ENCODE results near the gene UST.

Gene UST

GRCh38 chr6:148709577-148709976 lies 37.3 kb upstream of the UST start:
- no peak overlapping the region for H3K4me2 ChIP-seq
- no peak overlapping the region for H3K4me3 ChIP-seq
- H3K36me3 ChIP-seq = no peaks in the 10 kb centered on the region
- no peak overlapping the region for H3K9ac ChIP-seq
- no peak overlapping the region for H3K27ac ChIP-seq
- H3K27me3 ChIP-seq = no peaks in the 10 kb centered on the region
- no peak for TF ChIP-seq Cebpa-rat (IDR thresholded peaks at IDR 0.05)
- peaks cover 9% of the 10 kb centered on the region for H3K9me3 ChIP-seq
- H4K20me1 ChIP-seq = no peaks in the 10 kb centered on the region
- H3K4me1 ChIP-seq = peaks cover 6% of the 10 kb centered on the region; the same call in 1 of the 2 replicates

GRCh38 chr6:148711833-148712654 lies 34.8 kb upstream of the UST start:
- TF ChIP-seq Cebpa-rat (IDR thresholded peaks at IDR 0.05) = no peak

GRCh38 chr6:148713033-148713738 lies 33.6 kb upstream of the UST start:
- TF ChIP-seq Cebpa-rat (IDR thresholded peaks at IDR 0.05) = no peak
- no peaks in the 10 kb centered on the region for H3K27me3 ChIP-seq
- no peaks in the 10 kb centered on the region for H3K4me1 ChIP-seq
- H3K4me2 ChIP-seq = no peak overlapping the region
- H3K27ac ChIP-seq = no peak overlapping the region
- no peaks in the 10 kb centered on the region for H4K20me1 ChIP-seq
- peaks cover 9% of the 10 kb centered on the region for H3K9me3 ChIP-seq
- H3K9ac ChIP-seq = no peak overlapping the region
- no peak overlapping the region for H3K4me3 ChIP-seq
- no peaks in the 10 kb centered on the region for H3K36me3 ChIP-seq

More at GRCh38 chr6:148711833-148712654, 34.8 kb upstream of the UST start:
- Histone ChIP-seq H3K27ac (no peak overlapping the region), H4K20me1 (no peaks in the 10 kb centered on the region), H3K4me2 (no peak overlapping the region), H3K4me3 (no peak overlapping the region), H3K9ac (no peak overlapping the region), H3K9me3 (peaks cover 9% of the 10 kb centered on the region), H3K27me3 (no peaks in the 10 kb centered on the region), H3K36me3 (no peaks in the 10 kb centered on the region), H3K4me1 (no peaks in the 10 kb centered on the region)

GRCh38 chr6:148713921-148714320 lies 32.9 kb upstream of the UST start:
- no peaks in the 10 kb centered on the region for H4K20me1 ChIP-seq
- peaks cover 9% of the 10 kb centered on the region for H3K9me3 ChIP-seq
- no peak overlapping the region for H3K27ac ChIP-seq
- H3K27me3 ChIP-seq = no peaks in the 10 kb centered on the region
- H3K36me3 ChIP-seq = no peaks in the 10 kb centered on the region
- TF ChIP-seq Cebpa-rat (IDR thresholded peaks at IDR 0.05) = no peak
- no peaks in the 10 kb centered on the region for H3K4me1 ChIP-seq
- H3K9ac ChIP-seq = no peak overlapping the region
- H3K4me2 ChIP-seq = no peak overlapping the region
- no peak overlapping the region for H3K4me3 ChIP-seq

- Histone ChIP-seq H3K27ac (no peak overlapping the region), H3K4me3 (no peak overlapping the region), H3K36me3 (no peaks in the 10 kb centered on the region), H3K4me2 (no peak overlapping the region), H3K4me1 (no peaks in the 10 kb centered on the region), H3K9ac (no peak overlapping the region), H4K20me1 (no peaks in the 10 kb centered on the region), H3K9me3 (peaks cover 9% of the 10 kb centered on the region), H3K27me3 (no peaks in the 10 kb centered on the region)
- no peak for TF ChIP-seq Cebpa-rat (IDR thresholded peaks at IDR 0.05)
Measured at GRCh38 chr6:148716811-148717210, 30.0 kb upstream of the UST start.

- Histone ChIP-seq H3K36me3 (no peaks in the 10 kb centered on the region), H3K27me3 (no peaks in the 10 kb centered on the region), H4K20me1 (no peaks in the 10 kb centered on the region), H3K4me1 (no peaks in the 10 kb centered on the region), H3K4me3 (no peak overlapping the region), H3K9ac (no peak overlapping the region), H3K9me3 (no peaks in the 10 kb centered on the region), H3K4me2 (no peak overlapping the region), H3K27ac (no peak overlapping the region)
- TF ChIP-seq Cebpa-rat (IDR thresholded peaks at IDR 0.05) = no peak
Measured at GRCh38 chr6:148720406-148720805, 26.4 kb upstream of the UST start.

- no peaks in the 10 kb centered on the region for H4K20me1 ChIP-seq
- no peaks in the 10 kb centered on the region for H3K9me3 ChIP-seq
- no peak overlapping the region for H3K4me3 ChIP-seq
- H3K27me3 ChIP-seq = no peaks in the 10 kb centered on the region
- no peaks in the 10 kb centered on the region for H3K4me1 ChIP-seq
- H3K4me2 ChIP-seq = no peak overlapping the region
- TF ChIP-seq Cebpa-rat (IDR thresholded peaks at IDR 0.05) = no peak
- H3K36me3 ChIP-seq = no peaks in the 10 kb centered on the region
- no peak overlapping the region for H3K9ac ChIP-seq
- H3K27ac ChIP-seq = no peak overlapping the region
Measured at GRCh38 chr6:148720897-148721296, 25.9 kb upstream of the UST start.

GRCh38 chr6:148723484-148723883 lies 23.3 kb upstream of the UST start:
- Histone ChIP-seq H3K27me3 (no peaks in the 10 kb centered on the region), H4K20me1 (no peaks in the 10 kb centered on the region), H3K9me3 (peaks cover 7% of the 10 kb centered on the region), H3K27ac (no peak overlapping the region), H3K36me3 (no peaks in the 10 kb centered on the region), H3K9ac (no peak overlapping the region), H3K4me2 (no peak overlapping the region), H3K4me3 (no peak overlapping the region), H3K4me1 (no peaks in the 10 kb centered on the region)
- TF ChIP-seq Cebpa-rat (IDR thresholded peaks at IDR 0.05) = no peak

GRCh38 chr6:148724428-148724827 lies 22.4 kb upstream of the UST start:
- no peak for TF ChIP-seq Cebpa-rat (IDR thresholded peaks at IDR 0.05)
- Histone ChIP-seq H4K20me1 (no peaks in the 10 kb centered on the region), H3K4me2 (no peak overlapping the region), H3K4me3 (no peak overlapping the region), H3K27ac (no peak overlapping the region), H3K9ac (no peak overlapping the region), H3K36me3 (no peaks in the 10 kb centered on the region), H3K4me1 (no peaks in the 10 kb centered on the region), H3K27me3 (no peaks in the 10 kb centered on the region), H3K9me3 (peaks cover 7% of the 10 kb centered on the region)

- no peak overlapping the region for H3K9ac ChIP-seq
- H3K36me3 ChIP-seq = no peaks in the 10 kb centered on the region
- H3K4me2 ChIP-seq = no peak overlapping the region
- H4K20me1 ChIP-seq = no peaks in the 10 kb centered on the region
- no peak overlapping the region for H3K27ac ChIP-seq
- H3K27me3 ChIP-seq = no peaks in the 10 kb centered on the region
- H3K4me1 ChIP-seq = no peaks in the 10 kb centered on the region
- TF ChIP-seq Cebpa-rat (IDR thresholded peaks at IDR 0.05) = no peak
- no peak overlapping the region for H3K4me3 ChIP-seq
- peaks cover 7% of the 10 kb centered on the region for H3K9me3 ChIP-seq
Measured at GRCh38 chr6:148727104-148727503, 19.7 kb upstream of the UST start.
